ENCODE measurements around the gene PDE6A.

PDE6A gene

DNA sequence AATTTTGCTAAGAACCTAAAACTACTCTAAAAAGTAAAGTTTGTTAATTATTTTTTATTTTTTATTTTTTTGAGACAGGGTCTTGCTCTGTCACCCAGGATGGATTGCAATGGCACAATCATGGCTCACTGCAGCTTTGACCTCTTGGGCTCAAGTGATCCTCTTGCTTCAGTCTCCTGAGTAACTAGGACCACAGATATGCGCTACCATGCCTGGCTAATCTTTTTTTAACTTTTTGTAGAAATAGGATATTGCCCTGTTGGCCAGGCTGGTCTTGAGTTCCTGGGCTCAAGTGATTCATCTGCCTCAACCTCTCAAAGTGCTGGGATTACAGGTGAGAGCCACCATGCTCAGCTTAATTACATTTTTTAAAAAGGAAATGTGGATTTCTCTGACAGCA, 45.8 kb downstream of the PDE6A start:
- no peak overlapping the region for H3K4me3 ChIP-seq (ENCODE audit: low read depth, low read length)
- TF ChIP-seq, protein P1, sequence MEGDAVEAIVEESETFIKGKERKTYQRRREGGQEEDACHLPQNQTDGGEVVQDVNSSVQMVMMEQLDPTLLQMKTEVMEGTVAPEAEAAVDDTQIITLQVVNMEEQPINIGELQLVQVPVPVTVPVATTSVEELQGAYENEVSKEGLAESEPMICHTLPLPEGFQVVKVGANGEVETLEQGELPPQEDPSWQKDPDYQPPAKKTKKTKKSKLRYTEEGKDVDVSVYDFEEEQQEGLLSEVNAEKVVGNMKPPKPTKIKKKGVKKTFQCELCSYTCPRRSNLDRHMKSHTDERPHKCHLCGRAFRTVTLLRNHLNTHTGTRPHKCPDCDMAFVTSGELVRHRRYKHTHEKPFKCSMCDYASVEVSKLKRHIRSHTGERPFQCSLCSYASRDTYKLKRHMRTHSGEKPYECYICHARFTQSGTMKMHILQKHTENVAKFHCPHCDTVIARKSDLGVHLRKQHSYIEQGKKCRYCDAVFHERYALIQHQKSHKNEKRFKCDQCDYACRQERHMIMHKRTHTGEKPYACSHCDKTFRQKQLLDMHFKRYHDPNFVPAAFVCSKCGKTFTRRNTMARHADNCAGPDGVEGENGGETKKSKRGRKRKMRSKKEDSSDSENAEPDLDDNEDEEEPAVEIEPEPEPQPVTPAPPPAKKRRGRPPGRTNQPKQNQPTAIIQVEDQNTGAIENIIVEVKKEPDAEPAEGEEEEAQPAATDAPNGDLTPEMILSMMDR (IDR thresholded peaks at IDR 0.05; ENCODE audit: control insufficient read depth, extremely low read depth, insufficient read depth) = no peak
- no peak for DNase-seq (ENCODE audit: low read depth)

DNA sequence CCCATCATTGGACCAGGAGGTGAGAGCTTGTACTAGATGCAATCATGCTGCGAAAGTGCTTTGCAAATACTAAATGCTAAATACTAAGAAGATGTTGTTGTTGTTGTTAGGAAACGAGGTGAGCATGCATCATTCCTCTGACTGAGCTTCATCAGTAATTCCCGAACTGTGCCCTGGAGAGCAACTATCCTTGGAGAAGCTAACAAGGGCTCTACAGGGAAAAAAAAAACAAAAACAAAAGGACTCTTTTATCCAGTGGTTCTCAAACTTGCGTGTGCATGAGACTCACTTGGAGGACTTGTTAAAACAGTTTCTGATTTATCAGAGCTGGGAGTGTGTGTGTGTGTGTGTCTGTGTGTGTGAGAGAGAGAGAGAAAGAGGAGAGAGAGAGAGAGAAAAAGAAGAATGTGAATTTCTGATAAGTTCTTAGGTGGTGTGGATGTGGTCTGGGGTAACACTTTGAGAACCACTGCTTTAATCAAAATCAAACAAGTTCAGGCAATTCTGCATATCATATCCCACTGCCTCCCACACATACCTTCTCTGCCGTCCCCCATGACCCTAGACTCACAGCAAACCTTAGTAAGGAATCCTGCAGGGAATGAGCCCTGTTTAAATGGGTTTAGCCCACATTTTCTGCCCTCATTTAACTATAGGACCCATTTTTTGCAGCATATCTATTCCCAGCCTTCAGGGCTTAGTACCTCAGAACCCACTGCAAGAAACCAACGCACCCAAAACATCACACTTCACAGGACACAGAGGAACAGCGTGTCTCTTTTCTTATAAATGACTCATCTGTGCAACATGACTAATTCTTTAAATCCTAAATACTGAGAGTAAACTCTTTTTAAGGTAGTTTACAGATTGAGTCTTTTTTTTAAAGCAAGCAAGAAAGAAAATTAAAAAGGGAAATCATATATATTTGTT, 48.9 kb downstream of the PDE6A start:
- TF ChIP-seq, protein P1 (IDR thresholded peaks at IDR 0.05; ENCODE audit: control insufficient read depth, extremely low read depth, insufficient read depth) = no peak
- H3K4me3 ChIP-seq (ENCODE audit: low read depth, low read length) = no peak overlapping the region
- no peak for DNase-seq (ENCODE audit: low read depth)

DNA sequence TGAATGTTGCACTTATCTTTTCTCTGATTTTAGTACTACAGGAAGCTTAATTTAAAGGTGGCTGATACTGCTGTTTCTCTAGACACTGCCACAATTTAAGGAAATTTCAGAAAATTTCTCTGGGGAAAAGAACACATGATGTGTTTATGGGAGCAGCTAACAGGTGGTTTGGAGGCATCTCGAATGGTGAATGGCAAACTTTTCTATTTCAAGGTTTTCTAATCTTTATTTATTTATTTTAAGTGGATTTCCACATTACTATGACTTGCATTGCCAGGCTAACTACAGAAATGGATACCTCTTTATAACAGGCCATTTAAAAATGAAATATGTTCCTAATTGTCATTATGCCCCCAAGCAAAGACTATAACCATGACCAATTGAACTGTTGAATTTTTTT, 50.4 kb downstream of the PDE6A start:
- DNase-seq (ENCODE audit: low read depth) = no peak
- TF ChIP-seq, protein P1 (IDR thresholded peaks at IDR 0.05; ENCODE audit: control insufficient read depth, extremely low read depth, insufficient read depth) = no peak
- no peak overlapping the region for H3K4me3 ChIP-seq (ENCODE audit: low read depth, low read length)

DNA sequence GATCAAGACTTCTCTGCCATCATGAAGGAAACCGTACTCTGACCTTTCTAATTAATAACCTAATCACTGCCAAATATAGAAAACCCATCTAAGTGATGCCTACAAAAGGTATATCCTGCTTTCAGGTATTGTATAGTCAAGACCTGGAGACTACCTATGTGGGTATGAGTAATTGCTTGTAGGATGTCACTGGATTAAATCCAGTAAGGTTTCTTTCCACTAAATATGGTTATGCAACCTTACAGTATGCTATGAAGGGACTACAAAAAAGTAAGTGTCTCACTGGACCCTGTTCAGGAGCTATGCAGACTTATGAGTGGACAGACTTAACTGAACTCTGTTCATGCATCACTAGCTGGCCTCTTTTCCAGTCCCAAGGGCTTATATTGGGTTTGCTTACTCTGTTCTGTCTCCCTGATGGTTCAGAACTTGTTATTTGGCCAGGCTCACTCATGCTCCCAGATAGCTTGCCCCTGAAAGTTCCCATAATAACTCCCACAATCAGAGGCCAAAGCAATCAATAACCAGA, 51.1 kb downstream of the PDE6A start:
- TF ChIP-seq, protein P1 (IDR thresholded peaks at IDR 0.05; ENCODE audit: control insufficient read depth, extremely low read depth, insufficient read depth) = no peak
- no peak for DNase-seq (ENCODE audit: low read depth)
- no peak overlapping the region for H3K4me3 ChIP-seq (ENCODE audit: low read depth, low read length)

DNA sequence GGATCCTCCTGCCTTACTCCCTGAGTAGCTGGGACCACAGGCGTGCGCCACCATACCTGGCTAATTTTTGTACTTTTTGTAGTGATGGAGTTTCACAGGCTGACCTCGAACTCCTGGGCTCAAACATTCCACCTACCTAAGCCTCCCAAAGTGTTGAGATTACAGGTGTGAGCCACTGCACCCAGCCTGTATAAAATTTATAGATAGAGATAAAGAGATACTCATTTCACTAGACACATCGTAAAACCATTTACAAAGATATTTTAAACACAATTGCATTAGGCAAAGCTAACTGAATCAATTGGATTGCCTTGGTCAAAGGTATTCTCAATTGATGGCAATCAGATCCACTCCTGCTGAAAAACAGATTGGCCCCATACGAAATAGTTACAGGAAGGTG, 52.0 kb downstream of the PDE6A start:
- TF ChIP-seq, protein P1 (IDR thresholded peaks at IDR 0.05; ENCODE audit: control insufficient read depth, extremely low read depth, insufficient read depth) = no peak
- DNase-seq (ENCODE audit: low read depth) = no peak
- no peak overlapping the region for H3K4me3 ChIP-seq (ENCODE audit: low read depth, low read length)

DNA sequence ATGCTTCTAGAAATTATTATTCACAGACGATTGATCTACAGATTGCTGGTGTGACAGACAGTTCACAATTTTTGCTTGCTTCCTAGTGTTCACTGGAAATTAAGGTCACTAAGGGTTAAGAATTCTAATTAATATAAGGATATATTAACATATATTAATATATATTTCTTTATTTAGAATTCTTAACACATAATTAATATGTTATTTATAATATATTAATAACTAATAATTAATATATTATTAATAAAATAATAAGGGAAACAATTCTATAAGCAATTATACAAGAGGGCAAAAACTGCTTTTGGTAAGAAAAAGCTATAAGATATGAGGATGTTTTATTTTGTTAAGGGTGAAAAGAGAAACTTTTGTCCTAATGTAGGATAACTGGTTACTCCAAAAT, 56.3 kb downstream of the PDE6A start:
- H3K4me3 ChIP-seq (ENCODE audit: low read depth, low read length) = no peak overlapping the region
- TF ChIP-seq, protein P1 (IDR thresholded peaks at IDR 0.05; ENCODE audit: control insufficient read depth, extremely low read depth, insufficient read depth) = no peak
- no peak for DNase-seq (ENCODE audit: low read depth)

Measured in LNCaP clone FGC (cell line).